Ectodermal cell (in vitro differentiated cells): ENCODE data around the gene CNBD2.
A peak's percentile ranks its signal among the peaks of the same experiment; 100 is the strongest.
"Not testable (repeated sequence)": the region's sequence is repeated elsewhere in the genome, so short reads cannot be mapped to it uniquely, and the experiment has no call there.

Experiments used
- H3K27ac ChIP-seq: 2 replicates; pipeline ENCODE4 v1.7.0; 2013; ENCODE audit warnings: mild to moderate bottlenecking, low read depth, low read length; ENCODE audit not compliant: insufficient read depth, poor library complexity, severe bottlenecking
- H3K27me3 ChIP-seq: 2 replicates; pipeline ENCODE4 v1.7.0; 2013; ENCODE audit warnings: mild to moderate bottlenecking, low read length; ENCODE audit not compliant: insufficient read depth, control insufficient read depth, poor library complexity, severe bottlenecking
- H3K36me3 ChIP-seq: one replicate; pipeline ENCODE4 v1.7.0; 2013; ENCODE audit warnings: low read length; ENCODE audit not compliant: control insufficient read depth, insufficient read depth
- H3K4me1 ChIP-seq: one replicate; pipeline ENCODE4 v1.7.0; 2013; ENCODE audit warnings: low read length; ENCODE audit not compliant: control insufficient read depth, insufficient read depth
- H3K4me3 ChIP-seq: 2 replicates; pipeline ENCODE4 v1.7.0; 2013; ENCODE audit warnings: low read depth, low read length, control low read depth; ENCODE audit not compliant: insufficient read depth
- H3K9me3 ChIP-seq: 2 replicates; pipeline ENCODE4 v1.7.0; 2013; ENCODE audit warnings: mild to moderate bottlenecking, low read length, moderate library complexity; ENCODE audit not compliant: control insufficient read depth
- WGBS, 2 experiments: methylation state at CpG; one replicate each; pipeline ENCODE4 v1.1.7; 2013; ENCODE audit warnings: missing lambda C conversion rate in 2 of 2; 5-methylcytosine and 5-hydroxymethylcytosine counted together

Gene CNBD2

DNA sequence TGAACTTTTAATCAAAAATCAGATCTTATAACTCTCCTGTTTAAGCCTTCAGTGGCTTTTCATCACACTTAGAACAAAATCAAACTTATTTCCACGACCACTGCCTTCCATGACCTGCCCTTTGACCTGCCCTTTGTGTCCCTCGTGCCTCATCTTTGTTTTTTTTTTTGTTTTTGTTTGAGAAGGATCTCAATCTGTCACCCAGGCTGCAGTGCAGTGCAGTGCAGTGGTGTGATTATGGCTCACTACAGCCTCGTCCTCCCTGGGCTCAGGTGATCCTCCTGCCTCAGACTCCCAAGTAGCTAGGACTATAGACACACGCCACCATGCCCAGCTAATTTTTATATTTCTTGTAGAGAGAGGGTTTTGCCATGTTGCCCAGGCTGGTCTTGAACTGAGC is 86.8 kb downstream of the CNBD2 start:
- no peaks in the 10 kb centered on the region for H3K36me3 ChIP-seq
- 81% methylated on average over 4 of the region's 4 CpGs for WGBS, 2 experiments

GRCh38 chr20:36060676-36061075 is 92.3 kb downstream of the CNBD2 start:
- peaks cover 17% of the 10 kb centered on the region for H3K27me3 ChIP-seq
- no peaks in the 10 kb centered on the region for H3K36me3 ChIP-seq
- H3K4me1 ChIP-seq, result peaks cover 6% of the 10 kb centered on the region
- H3K9me3 ChIP-seq, result no peaks in the 10 kb centered on the region
- H3K27ac ChIP-seq, result no peak overlapping the region
- no peak overlapping the region for H3K4me3 ChIP-seq
- WGBS, 2 experiments, result 88 to 94% methylated on average over 1 of the region's 1 CpG

More for the DNA sequence above, 86.8 kb downstream of the CNBD2 start:
- Histone ChIP-seq H3K4me3 (no peak overlapping the region), H3K27me3 (no peaks in the 10 kb centered on the region), H3K4me1 (no peaks in the 10 kb centered on the region), H3K27ac (no peak overlapping the region), H3K9me3 (no peaks in the 10 kb centered on the region)

DNA sequence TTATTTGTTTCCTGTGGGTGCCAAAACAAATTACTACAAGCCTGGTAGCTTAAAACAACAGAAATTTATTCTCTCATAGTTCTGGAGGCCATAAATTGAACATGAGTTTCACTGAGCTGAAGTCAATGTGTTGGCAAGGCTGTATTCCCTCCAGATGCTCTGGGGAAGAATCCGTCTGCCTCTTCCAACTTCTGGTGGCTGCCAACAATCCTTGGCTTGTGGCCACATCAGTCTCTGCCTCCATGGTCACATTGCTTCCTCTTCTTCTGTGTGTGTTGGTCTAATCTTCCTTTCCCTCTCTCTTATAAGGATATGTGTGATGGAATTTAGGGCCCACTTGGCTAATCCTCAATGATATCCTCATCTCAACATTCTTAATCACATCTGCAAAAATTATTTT is 93.4 kb downstream of the CNBD2 start:
- WGBS, 2 experiments, result 89 to 96% methylated on average over 1 of the region's 1 CpG

DNA sequence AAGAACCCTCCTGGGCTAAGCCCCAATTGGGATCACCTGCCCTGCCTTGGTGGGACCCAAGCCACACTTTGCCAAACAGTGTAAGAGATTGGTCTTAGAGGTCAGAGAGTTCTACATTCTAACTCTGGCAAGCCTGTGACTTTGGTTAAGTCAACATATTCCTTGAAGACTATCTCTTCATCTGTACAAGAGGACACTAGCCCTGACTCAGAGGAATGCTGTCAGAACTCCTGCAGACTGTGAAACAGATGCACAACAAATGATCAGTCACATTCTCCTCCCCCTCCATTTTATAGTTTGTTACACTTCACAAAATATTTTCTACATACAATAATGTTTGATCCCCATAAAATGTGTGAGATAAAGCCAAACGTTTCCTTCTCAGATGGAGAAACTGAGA is 94.4 kb downstream of the CNBD2 start:
- Histone ChIP-seq H3K36me3 (no peaks in the 10 kb centered on the region), H3K27ac (no peak overlapping the region), H3K9me3 (no peaks in the 10 kb centered on the region), H3K27me3 (peaks cover 29% of the 10 kb centered on the region), H3K4me1 (peaks cover 6% of the 10 kb centered on the region), H3K4me3 (no peak overlapping the region)
- 86 to 94% methylated on average over 1 of the region's 1 CpG for WGBS, 2 experiments

More for the DNA sequence above, 93.4 kb downstream of the CNBD2 start:
- no peaks in the 10 kb centered on the region for H3K36me3 ChIP-seq
- H3K4me3 ChIP-seq, result no peak overlapping the region
- no peak overlapping the region for H3K27ac ChIP-seq
- no peaks in the 10 kb centered on the region for H3K9me3 ChIP-seq
- peaks cover 6% of the 10 kb centered on the region for H3K4me1 ChIP-seq
- H3K27me3 ChIP-seq, result peaks cover 27% of the 10 kb centered on the region

- H3K36me3 ChIP-seq, result no peaks in the 10 kb centered on the region
- no peaks in the 10 kb centered on the region for H3K9me3 ChIP-seq
- peaks cover 6% of the 10 kb centered on the region for H3K4me1 ChIP-seq
- peak overlapping the region; percentile 50 for H3K4me3 ChIP-seq
- 22% methylated on average over 26 of the region's 26 CpGs for WGBS, 2 experiments
- H3K27ac ChIP-seq, result no peak overlapping the region
- peaks cover 33% of the 10 kb centered on the region for H3K27me3 ChIP-seq
Measured at GRCh38 chr20:36063916-36064657, 95.7 kb downstream of the CNBD2 start.

GRCh38 chr20:36064658-36065426 is 96.5 kb downstream of the CNBD2 start:
- peak overlapping the region; percentile 50 for H3K4me3 ChIP-seq
- H3K4me1 ChIP-seq, result peaks cover 6% of the 10 kb centered on the region
- no peak overlapping the region for H3K27ac ChIP-seq
- 5 to 6% methylated on average over 61 of the region's 61 CpGs for WGBS, 2 experiments
- H3K27me3 ChIP-seq, result peaks cover 36% of the 10 kb centered on the region
- no peaks in the 10 kb centered on the region for H3K36me3 ChIP-seq
- H3K9me3 ChIP-seq, result no peaks in the 10 kb centered on the region

DNA sequence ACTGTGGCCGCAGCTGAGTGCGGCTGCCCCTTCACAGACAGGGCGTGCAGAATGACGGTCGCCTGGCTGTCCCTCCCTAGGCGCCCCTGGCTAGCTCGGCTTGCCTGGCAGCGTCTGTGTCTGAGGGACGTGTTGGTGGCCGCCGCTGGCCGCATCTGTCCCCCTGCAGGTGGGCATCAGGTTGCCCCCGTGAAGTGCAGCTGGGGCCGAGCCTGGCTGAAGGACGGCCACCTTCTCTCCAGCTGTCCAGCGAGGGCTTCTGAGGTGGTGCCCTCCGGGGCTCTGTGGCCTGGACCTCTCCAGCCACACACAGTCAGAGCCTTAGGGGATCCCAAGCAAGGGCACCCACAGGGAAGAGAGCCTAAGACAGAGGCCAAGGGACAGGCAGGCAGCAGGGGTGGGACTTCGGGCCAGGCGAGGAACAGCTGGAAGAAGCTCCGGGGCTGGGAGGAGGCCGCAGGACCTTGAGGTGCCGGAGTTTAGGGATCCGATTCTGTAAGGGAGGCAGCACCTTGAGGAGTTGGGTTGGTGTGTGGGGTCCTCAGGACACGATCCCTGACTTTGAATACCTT is 97.1 kb downstream of the CNBD2 start:
- Histone ChIP-seq H3K9me3 (no peaks in the 10 kb centered on the region), H3K27ac (no peak overlapping the region), H3K4me3 (peak overlapping the region; percentile 50), H3K27me3 (peaks cover 36% of the 10 kb centered on the region), H3K36me3 (no peaks in the 10 kb centered on the region), H3K4me1 (peaks cover 7% of the 10 kb centered on the region)
- 58% methylated on average over 24 of the region's 24 CpGs for WGBS, 2 experiments

DNA sequence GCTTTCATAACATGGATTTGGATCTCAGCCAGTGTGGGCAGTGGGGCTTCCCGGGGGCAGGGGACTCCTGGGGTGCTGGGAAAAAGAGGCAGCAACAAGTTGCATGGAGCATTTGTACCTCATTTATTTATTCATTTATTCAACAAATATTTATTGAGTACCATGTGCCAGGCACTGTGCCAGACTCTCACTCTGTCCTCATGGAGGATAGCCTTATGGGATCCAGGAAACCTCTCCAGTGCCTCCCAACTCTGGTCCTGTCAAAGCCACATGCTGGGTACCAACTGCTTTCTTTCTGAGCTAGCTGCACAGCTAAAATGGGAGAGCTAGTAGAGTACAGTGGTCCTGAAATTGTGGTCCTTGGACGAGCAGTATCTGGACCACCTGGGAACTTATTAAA is 98.4 kb downstream of the CNBD2 start:
- H3K36me3 ChIP-seq, result no peaks in the 10 kb centered on the region
- peaks cover 12% of the 10 kb centered on the region for H3K4me1 ChIP-seq
- H3K27ac ChIP-seq, result no peak overlapping the region
- H3K4me3 ChIP-seq, result no peak overlapping the region
- peaks cover 36% of the 10 kb centered on the region for H3K27me3 ChIP-seq
- no peaks in the 10 kb centered on the region for H3K9me3 ChIP-seq
- 88 to 92% methylated on average over 2 of the region's 2 CpGs for WGBS, 2 experiments

DNA sequence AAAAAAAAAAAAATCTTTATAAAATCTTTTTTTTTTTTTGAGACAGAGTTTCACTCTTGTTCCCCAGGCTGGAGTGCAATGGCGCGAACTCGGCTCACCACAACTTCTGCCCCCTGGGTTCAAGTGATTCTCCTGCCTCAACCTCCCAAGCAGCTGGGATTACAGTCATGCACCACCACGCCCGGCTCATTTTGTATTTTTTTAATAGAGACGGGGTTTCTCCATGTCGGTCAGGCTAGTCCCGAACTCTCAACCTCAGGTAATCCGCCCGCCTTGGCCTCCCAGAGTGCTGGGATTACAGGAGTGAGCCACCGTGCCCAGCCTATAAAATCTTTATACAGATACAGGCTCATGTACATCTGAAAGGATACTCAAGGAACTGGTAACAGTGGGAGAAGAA is 100.1 kb downstream of the CNBD2 start:
- H3K36me3 ChIP-seq, H3K4me3 ChIP-seq, H3K27ac ChIP-seq, H3K9me3 ChIP-seq: not testable (repeated sequence)
- peaks cover 12% of the 10 kb centered on the region for H3K4me1 ChIP-seq
- peaks cover 39% of the 10 kb centered on the region for H3K27me3 ChIP-seq
- 92 to 94% methylated on average over 11 of the region's 11 CpGs for WGBS, 2 experiments

- no peaks in the 10 kb centered on the region for H3K9me3 ChIP-seq
- peak overlapping the region; percentile 57 for H3K27ac ChIP-seq
- H3K27me3 ChIP-seq, result peaks cover 25% of the 10 kb centered on the region
- WGBS, 2 experiments, result 5 to 8% methylated on average over 8 of the region's 8 CpGs
- no peaks in the 10 kb centered on the region for H3K36me3 ChIP-seq
- no peak overlapping the region for H3K4me3 ChIP-seq
- H3K4me1 ChIP-seq, result peaks cover 6% of the 10 kb centered on the region
Measured at GRCh38 chr20:36070451-36070850, 102.1 kb downstream of the CNBD2 start.
